Activated gamma-delta T cell treated with anti-CD3 and anti-CD28 coated beads, Interleukin-2, amount 50 U/mL, for 16 hours (primary cell): ENCODE results near the gene MTCH1.

Experiments
- DNase-seq: peaks from one replicate; pipeline ENCODE4 v3.0.0-alpha.2; 2020; ENCODE audit warnings: low read depth

The MTCH1 gene

GRCh38 chr6:36985808-36986703 lies at the start of gene MTCH1:
TSS of gene MTCH1 (minus strand) at chr6:36986196. CDS start at chr6:36986173, 23 bp downstream.
- DNase-seq: peak; percentile 82

GRCh38 chr6:37033819-37034795 lies 48.1 kb upstream of the MTCH1 start:
- DNase-seq: no peak

GRCh38 chr6:37033255-37033654 lies 47.3 kb upstream of the MTCH1 start:
- peak; percentile 34 for DNase-seq

- no peak for DNase-seq
These were observed 46.2 kb upstream of the MTCH1 start for GRCh38 chr6:37032239-37032638.

GRCh38 chr6:37030599-37030998 lies 44.6 kb upstream of the MTCH1 start:
- no peak for DNase-seq

- DNase-seq: no peak
These were observed 43.4 kb upstream of the MTCH1 start for GRCh38 chr6:37029249-37029971.

- DNase-seq: no peak
These were observed 41.9 kb upstream of the MTCH1 start for GRCh38 chr6:37027811-37028469.

- no peak for DNase-seq
These were observed 41.2 kb upstream of the MTCH1 start for GRCh38 chr6:37027036-37027720.

- no peak for DNase-seq
These were observed 39.8 kb upstream of the MTCH1 start for GRCh38 chr6:37025621-37026466.

- DNase-seq: no peak
These were observed 38.8 kb upstream of the MTCH1 start for GRCh38 chr6:37024656-37025337.

- DNase-seq: no peak
These were observed 36.3 kb upstream of the MTCH1 start for GRCh38 chr6:37022135-37022863.

GRCh38 chr6:37021356-37022129 lies 35.5 kb upstream of the MTCH1 start:
- DNase-seq: peak; percentile 56

- no peak for DNase-seq
These were observed 34.8 kb upstream of the MTCH1 start for GRCh38 chr6:37020812-37021211.

GRCh38 chr6:37020381-37020780 lies 34.4 kb upstream of the MTCH1 start:
- DNase-seq: no peak

GRCh38 chr6:37019065-37019450 lies 33.1 kb upstream of the MTCH1 start:
- no peak for DNase-seq

- peak; percentile 80 for DNase-seq
These were observed 32.4 kb upstream of the MTCH1 start for GRCh38 chr6:37018198-37019064.
